Measurements from ENCODE around the gene PTF1A. TPM values are rescaled to one million over a fixed set of nuclear protein-coding genes. Genes with fewer than 3 reads are reported as not detected.

PTF1A gene
- total RNA-seq, 2 donors from 2014 or later = not detected

GRCh38 chr10:23189024-23189423, 3.1 kb upstream of the PTF1A start:
- peaks cover 32% of the 10 kb centered on the region for H3K27me3 ChIP-seq
- intact Hi-C loops (cut with DNase I) = no loop called here
- TF ChIP-seq CTCF (IDR thresholded peaks at IDR 0.05) = no peak

GRCh38 chr10:23190872-23191763, 994 bp upstream of the PTF1A start:
- peaks cover 53% of the 10 kb centered on the region for H3K27me3 ChIP-seq

More at GRCh38 chr10:23189024-23189423, 3.1 kb upstream of the PTF1A start:
- no peak overlapping the region for H3K4me3 ChIP-seq
- H3K27ac ChIP-seq = no peak overlapping the region
- H3K4me1 ChIP-seq = no peaks in the 10 kb centered on the region
- H3K36me3 ChIP-seq = no peaks in the 10 kb centered on the region
- DNase-seq = no peak
- H3K9me3 ChIP-seq = no peaks in the 10 kb centered on the region
- H3K9ac ChIP-seq (ENCODE audit: low read depth in 2 of 2, low read length in 2 of 2) = no peak overlapping the region

GRCh38 chr10:23192712-23193434, 761 bp downstream of the PTF1A start:
- no peak for TF ChIP-seq CTCF (IDR thresholded peaks at IDR 0.05)
- H3K27me3 ChIP-seq = peaks cover 59% of the 10 kb centered on the region
- no peaks in the 10 kb centered on the region for H3K4me1 ChIP-seq
- no peak overlapping the region for H3K27ac ChIP-seq
- no peak for DNase-seq
- no peak overlapping the region for H3K9ac ChIP-seq (ENCODE audit: low read depth in 2 of 2, low read length in 2 of 2)
- H3K9me3 ChIP-seq = no peaks in the 10 kb centered on the region
- intact Hi-C loops (cut with DNase I) = no loop called here
- no peaks in the 10 kb centered on the region for H3K36me3 ChIP-seq
- H3K4me3 ChIP-seq = no peak overlapping the region

More at GRCh38 chr10:23190872-23191763, 994 bp upstream of the PTF1A start:
- Histone ChIP-seq H3K36me3 (no peaks in the 10 kb centered on the region), H3K4me3 (no peak overlapping the region), H3K4me1 (no peaks in the 10 kb centered on the region), H3K27ac (no peak overlapping the region), H3K9ac (ENCODE audit: low read depth in 2 of 2, low read length in 2 of 2) (no peak overlapping the region), H3K9me3 (no peaks in the 10 kb centered on the region)
- DNase-seq = no peak
- TF ChIP-seq CTCF (IDR thresholded peaks at IDR 0.05) = no peak
- intact Hi-C loops (cut with DNase I) = no loop called here

GRCh38 chr10:23193435-23194074, 1.4 kb downstream of the PTF1A start:
- Histone ChIP-seq H3K27me3 (peaks cover 64% of the 10 kb centered on the region), H3K9me3 (no peaks in the 10 kb centered on the region), H3K4me1 (no peaks in the 10 kb centered on the region), H3K27ac (no peak overlapping the region), H3K36me3 (no peaks in the 10 kb centered on the region), H3K9ac (ENCODE audit: low read depth in 2 of 2, low read length in 2 of 2) (no peak overlapping the region), H3K4me3 (no peak overlapping the region)
- no peak for TF ChIP-seq CTCF (IDR thresholded peaks at IDR 0.05)
- no peak for DNase-seq
- intact Hi-C loops (cut with DNase I) = no loop called here

GRCh38 chr10:23194471-23194965, 2.4 kb downstream of the PTF1A start:
- H3K9ac ChIP-seq (ENCODE audit: low read depth in 2 of 2, low read length in 2 of 2) = no peak overlapping the region
- H3K9me3 ChIP-seq = no peaks in the 10 kb centered on the region
- no peaks in the 10 kb centered on the region for H3K36me3 ChIP-seq
- TF ChIP-seq CTCF (IDR thresholded peaks at IDR 0.05) = no peak
- H3K27me3 ChIP-seq = peaks cover 73% of the 10 kb centered on the region
- intact Hi-C loops (cut with DNase I) = no loop called here
- no peak overlapping the region for H3K4me3 ChIP-seq
- DNase-seq = no peak
- H3K27ac ChIP-seq = no peak overlapping the region
- no peaks in the 10 kb centered on the region for H3K4me1 ChIP-seq
